GM12878 (cell line): ENCODE measurements around the gene LINGO1. TPM values are rescaled to one million over a fixed set of nuclear protein-coding genes. Genes with fewer than 3 reads are reported as not detected.

Source experiments
- ATAC-seq: fragments of 200-7000 bp; cut with Tn5 transposase; 3 replicates; pipeline ENCODE4 v1.9.1; 2020; ENCODE audit warnings: mild to moderate bottlenecking, moderate library complexity
- BruUV-seq: library from RNA; stranded (reverse); fragments of 400-500 nt; replicated peaks from 2 replicates; lab custom pipeline; 2021; lab: Mats Ljungman, UMichigan
- CTCF ChIA-PET: fragments of 300-600 bp; sonication (Branson Sonifier 250); formaldehyde crosslinking; extraction: SDS; loops from one replicate; lab custom pipeline; 2021; ENCODE audit warnings: inconsistent platforms; lab: Yijun Ruan, JAX
- POLR2A ChIA-PET: fragments of 350-600 bp; formaldehyde crosslinking; extraction: SDS; loops from one replicate; lab custom pipeline; 2021; ENCODE audit warnings: inconsistent platforms; lab: Charles Lee
- RAD21 ChIA-PET: fragments of 300-600 bp; sonication (Branson Sonifier 250); formaldehyde crosslinking; loops from one replicate; lab custom pipeline; 2023; ENCODE audit warnings: antibody characterized with exemption; ENCODE audit not compliant: unreplicated experiment; lab: Charles Lee
- SMC1A ChIA-PET: fragments of 300-600 bp; sonication (Branson Sonifier 250); formaldehyde crosslinking; loops from one replicate; lab custom pipeline; 2023; ENCODE audit not compliant: unreplicated experiment, uncharacterized antibody; lab: Charles Lee
- DNase-seq: peaks from one replicate; pipeline ENCODE4 v3.0.0-alpha.2; 2011; ENCODE audit warnings: low read depth, low spot score
- FAIRE-seq: peaks from 3 replicates; lab custom pipeline; 2011; peaks lifted over from hg19 to GRCh38; lab: Jason Lieb, UNC
- H2AFZ ChIP-seq: 2 replicates; pipeline ENCODE4 v1.6.0; 2011; ENCODE audit warnings: low read depth, low read length, control low read depth; ENCODE audit not compliant: control insufficient read depth
- H3K27ac ChIP-seq: 2 replicates; pipeline ENCODE4 v1.5.1; 2011; ENCODE audit warnings: control low read depth; ENCODE audit not compliant: control insufficient read depth, insufficient read depth
- H3K27me3 ChIP-seq, 2 experiments: replicated peaks in 1 of 2; 2 replicates each; pipeline versions ENCODE4 v1.6.0 to v1.6.1; 2011; ENCODE audit warnings: low read length in 1 of 2; ENCODE audit not compliant: control insufficient read depth in 2 of 2, insufficient read depth in 2 of 2
- H3K36me3 ChIP-seq, 2 experiments: 2 replicates each; pipeline ENCODE4 v1.5.1; 2011; ENCODE audit warnings: low read length in 1 of 2; ENCODE audit not compliant: control insufficient read depth in 2 of 2, insufficient read depth in 2 of 2
- H3K4me1 ChIP-seq: 2 replicates; pipeline ENCODE4 v1.6.1; 2011; ENCODE audit warnings: mild to moderate bottlenecking, low read length, moderate library complexity, mixed read lengths; ENCODE audit not compliant: control insufficient read depth, insufficient read depth
- H3K4me2 ChIP-seq: 2 replicates; pipeline ENCODE4 v1.6.0; 2011; ENCODE audit warnings: control low read depth; ENCODE audit not compliant: control insufficient read depth, insufficient read depth
- H3K4me3 ChIP-seq: fragments of 200-600 bp; sonication (generic); 2 replicates; pipeline ENCODE4 v1.5.1; 2016
- H3K79me2 ChIP-seq: 2 replicates; pipeline ENCODE4 v1.6.0; 2011; ENCODE audit warnings: low read length; ENCODE audit not compliant: control insufficient read depth, insufficient read depth
- H3K9ac ChIP-seq: 2 replicates; pipeline ENCODE4 v1.8.0; 2011; ENCODE audit warnings: low read length, control low read depth, mixed read lengths; ENCODE audit not compliant: control insufficient read depth, insufficient read depth
- H3K9me3 ChIP-seq: replicated peaks from 3 replicates; pipeline ENCODE4 v1.5.1; 2011; ENCODE audit warnings: mild to moderate bottlenecking, low read length; ENCODE audit not compliant: control insufficient read depth, insufficient read depth
- H4K20me1 ChIP-seq: 2 replicates; pipeline ENCODE4 v1.6.0; 2011; ENCODE audit not compliant: control insufficient read depth, insufficient read depth
- CEBPB ChIP-seq, 2 experiments: fragments of 150-350 bp in 1 of 2; IDR thresholded peaks; 2 replicates each; pipeline ENCODE4 v1.6.1; 2012 to 2014; ENCODE audit warnings: low read depth in 2 of 2, low read length in 2 of 2, borderline replicate concordance in 1 of 2, inconsistent platforms in 1 of 2
- FOXK2 ChIP-seq: fragments of 450-650 bp; IDR thresholded peaks from 2 replicates; pipeline ENCODE4 v1.6.1; 2017; ENCODE audit warnings: mild to moderate bottlenecking, moderate library complexity
- WGBS: methylation state at CpG from one replicate; pipeline ENCODE4 v1.1.6; 2016; ENCODE audit warnings: low lambda C conversion rate; ENCODE audit not compliant: insufficient replicate concordance, insufficient coverage; ENCODE audit errors: missing lambda C conversion rate; 5-methylcytosine and 5-hydroxymethylcytosine counted together
- in situ Hi-C: fragments of 300-500 bp; cut with MboI; formaldehyde crosslinking; loops from 9 replicates; pipeline ENCODE4 v1.14.3; 2018; ENCODE audit warnings: mixed read lengths
- intact Hi-C: fragments of 100-400 bp; cut with micrococcal nuclease; formaldehyde crosslinking; loops from one replicate; pipeline ENCODE4 v1.14.2; 2022; ENCODE audit not compliant: unreplicated experiment
- polyA plus RNA-seq, 11 experiments: library from polyadenylated mRNA; depleted of rRNA in 4 of 11; unstranded in 6 of 11; stranded (reverse) in 5 of 11; fragments of >200 nt; fragmentation: Nextera tagmentation in 4 of 11; fragmentation: Illumina TruSeq in 1 of 11; extraction: Ambion mirVana in 4 of 11; extraction: Trizol in 1 of 11; gene quantifications; 1 replicate in 1 of 11; 2 replicates in 10 of 11; pipeline versions ENCODE4 v1.2.1 to v1.2.3, GENCODE V29; 2011 to 2016; ENCODE audit warnings: inconsistent platforms in 2 of 11, missing spikeins in 2 of 11, low read depth in 1 of 11
- total RNA-seq, 4 experiments: library from RNA; depleted of rRNA in 3 of 4; stranded (reverse); fragments of >200 nt in 3 of 4; fragmentation: Illumina TruSeq in 1 of 4; extraction: Trizol in 1 of 4; gene quantifications; 2 replicates each; pipeline versions ENCODE4 v1.2.1 to v1.2.3, GENCODE V29; 2013 to 2021

Gene LINGO1
- total and polyA plus RNA-seq, 10 of the 15 experiments (the other 5 are each of a cell fraction or from before 2014, with no cell fraction given), result 0.04 to 3.9 (median 0.17) TPM; not detected in 6

DNA sequence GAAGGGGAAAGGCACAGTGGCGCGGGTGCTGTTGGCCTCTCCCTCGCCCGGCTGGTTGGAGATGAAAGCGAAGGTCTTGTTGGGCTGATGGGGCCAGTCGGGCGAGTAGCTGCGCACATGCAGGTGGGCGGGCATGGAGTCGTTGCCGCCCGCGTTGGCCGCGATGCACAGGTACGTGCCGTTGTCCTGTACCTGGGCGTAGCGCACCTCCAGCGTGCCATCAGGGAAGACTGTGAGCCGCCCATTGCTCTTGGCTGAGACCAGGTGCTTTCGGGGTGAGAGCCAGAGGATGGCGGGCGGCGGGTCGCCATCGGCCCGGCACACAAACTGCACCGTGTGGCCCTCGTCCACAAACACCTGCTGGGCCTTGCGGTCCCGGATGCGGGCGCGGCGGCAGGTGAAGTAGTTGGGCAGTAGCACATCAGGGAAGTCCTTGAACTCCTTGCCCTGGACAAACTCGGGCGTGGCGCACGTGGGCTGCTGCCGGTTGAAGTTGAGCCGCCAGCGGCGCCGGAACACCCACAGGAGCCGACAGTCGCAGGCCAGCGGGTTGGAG, 18.4 kb downstream of the LINGO1 start:
- no peaks in the 10 kb centered on the region for H3K79me2 ChIP-seq
- H3K9me3 ChIP-seq, result no peaks in the 10 kb centered on the region
- FAIRE-seq, result no peak
- RAD21 ChIA-PET, result no interaction called here
- 81% methylated on average over 43 of the region's 48 CpGs for WGBS
- no peak overlapping the region for H3K9ac ChIP-seq
- H2AFZ ChIP-seq, result no peak overlapping the region
- H3K36me3 ChIP-seq, result no peaks in the 10 kb centered on the region
- no peak overlapping the region for H3K27ac ChIP-seq
- no peaks in the 10 kb centered on the region for H3K4me1 ChIP-seq
- no peak for ATAC-seq
- H3K4me2 ChIP-seq, result no peak overlapping the region
- POLR2A ChIA-PET, result no interaction called here
- intact Hi-C loops (no loop called here), in situ Hi-C loops (no loop called here)
- no peaks in the 10 kb centered on the region for H4K20me1 ChIP-seq
- CTCF ChIA-PET, result no interaction called here
- no peak for DNase-seq
- H3K4me3 ChIP-seq, result no peak overlapping the region
- SMC1A ChIA-PET, result no interaction called here
- TF ChIP-seq CEBPB (IDR thresholded peaks at IDR 0.05; ENCODE audit: borderline replicate concordance in 1 of 2, low read depth in 2 of 2, low read length in 2 of 2), result no peak
- no TSS peak for BruUV-seq
- no peaks in the 10 kb centered on the region for H3K27me3 ChIP-seq

GRCh38 chr15:77613814-77614213, 18.9 kb downstream of the LINGO1 start:
- 85% methylated on average over 13 of the region's 23 CpGs for WGBS
- ChIA-PET CTCF (no interaction called here), POLR2A (no interaction called here), SMC1A (no interaction called here), RAD21 (no interaction called here)
- TF ChIP-seq FOXK2, result no peak
- no TSS peak for BruUV-seq
- Histone ChIP-seq H3K9me3 (no peaks in the 10 kb centered on the region), H3K27me3 (no peaks in the 10 kb centered on the region), H3K4me3 (no peak overlapping the region), H3K4me2 (no peak overlapping the region), H4K20me1 (no peaks in the 10 kb centered on the region), H3K36me3 (no peaks in the 10 kb centered on the region), H2AFZ (no peak overlapping the region), H3K4me1 (no peaks in the 10 kb centered on the region), H3K79me2 (no peaks in the 10 kb centered on the region), H3K9ac (no peak overlapping the region), H3K27ac (no peak overlapping the region)
- in situ Hi-C loops, result no loop called here
- ATAC-seq (no peak), FAIRE-seq (no peak), DNase-seq (no peak)
- intact Hi-C loops, result no loop called here
